Smooth muscle cell (in vitro differentiated cells): ENCODE results near the gene ATP6AP1. TPM values are rescaled to one million over a fixed set of nuclear protein-coding genes. Genes with fewer than 3 reads are reported as not detected.

Experiments used
- DNase-seq: peaks from one replicate; lab custom pipeline; 2025; ENCODE audit not compliant: unreplicated experiment; lab: John Stamatoyannopoulos, UW
- H2AFZ ChIP-seq: fragments of 200-600 bp; sonication (generic); 2 replicates; pipeline ENCODE4 v1.6.0; 2016; ENCODE audit warnings: antibody characterized with exemption, low read depth, mild to moderate bottlenecking
- H3F3A ChIP-seq: fragments of 200-600 bp; sonication (generic); 2 replicates; pipeline ENCODE4 v1.6.0; 2017; ENCODE audit warnings: antibody characterized with exemption, low read depth
- H3K27ac ChIP-seq: fragments of 200-600 bp; sonication (generic); 2 replicates; pipeline ENCODE4 v1.5.1; 2016; ENCODE audit warnings: low read depth, mild to moderate bottlenecking
- H3K27me3 ChIP-seq: fragments of 200-600 bp; sonication (generic); 2 replicates; pipeline ENCODE4 v1.6.1; 2016; ENCODE audit warnings: low read depth, mild to moderate bottlenecking
- H3K36me3 ChIP-seq: fragments of 200-600 bp; sonication (generic); 2 replicates; pipeline ENCODE4 v1.5.1; 2016; ENCODE audit warnings: low read depth
- H3K4me1 ChIP-seq: fragments of 200-600 bp; sonication (generic); 2 replicates; pipeline ENCODE4 v1.5.1; 2016; ENCODE audit warnings: low read depth
- H3K4me2 ChIP-seq: fragments of 200-600 bp; sonication (generic); 2 replicates; pipeline ENCODE4 v1.6.0; 2016; ENCODE audit warnings: mild to moderate bottlenecking
- H3K4me3 ChIP-seq: fragments of 200-600 bp; sonication (generic); 2 replicates; pipeline ENCODE4 v1.5.1; 2016; ENCODE audit warnings: mild to moderate bottlenecking
- H3K79me2 ChIP-seq: fragments of 200-600 bp; sonication (generic); 2 replicates; pipeline ENCODE4 v1.6.0; 2016; ENCODE audit warnings: low read depth, mild to moderate bottlenecking
- H3K9ac ChIP-seq: fragments of 200-600 bp; sonication (generic); 2 replicates; pipeline ENCODE4 v1.6.0; 2016; ENCODE audit warnings: low read depth
- H3K9me3 ChIP-seq: fragments of 200-600 bp; sonication (generic); replicated peaks from 2 replicates; pipeline ENCODE4 v1.5.1; 2016; ENCODE audit warnings: low read depth
- H4K20me1 ChIP-seq: fragments of 200-600 bp; sonication (generic); 2 replicates; pipeline ENCODE4 v1.6.0; 2016; ENCODE audit warnings: low read depth
- WGBS: methylation state at CpG from one replicate; pipeline ENCODE4 v1.1.7; 2016; ENCODE audit warnings: low lambda C conversion rate; 5-methylcytosine and 5-hydroxymethylcytosine counted together
- polyA plus RNA-seq: library from polyadenylated mRNA; unstranded; fragments of >200 nt; fragmentation: Nextera tagmentation; extraction: Ambion mirVana; gene quantifications from 2 replicates; pipeline ENCODE4 v1.2.1, GENCODE V29; 2016
- total RNA-seq: library from RNA; depleted of rRNA; stranded (reverse); fragments of >200 nt; gene quantifications from 2 replicates; pipeline ENCODE4 v1.2.3, GENCODE V29; 2014
- TF ChIP-seq, protein P1 (sequence below): fragments of 200-600 bp; sonication (generic); IDR thresholded peaks from 2 replicates; pipeline ENCODE4 v1.5.1; 2017; ENCODE audit warnings: borderline replicate concordance, mild to moderate bottlenecking, antibody characterized with exemption; ENCODE audit not compliant: insufficient read depth, poor library complexity, severe bottlenecking

The ATP6AP1 gene
- total and polyA plus RNA-seq, 2 experiments from 2014 or later = 104 to 193 TPM

DNA sequence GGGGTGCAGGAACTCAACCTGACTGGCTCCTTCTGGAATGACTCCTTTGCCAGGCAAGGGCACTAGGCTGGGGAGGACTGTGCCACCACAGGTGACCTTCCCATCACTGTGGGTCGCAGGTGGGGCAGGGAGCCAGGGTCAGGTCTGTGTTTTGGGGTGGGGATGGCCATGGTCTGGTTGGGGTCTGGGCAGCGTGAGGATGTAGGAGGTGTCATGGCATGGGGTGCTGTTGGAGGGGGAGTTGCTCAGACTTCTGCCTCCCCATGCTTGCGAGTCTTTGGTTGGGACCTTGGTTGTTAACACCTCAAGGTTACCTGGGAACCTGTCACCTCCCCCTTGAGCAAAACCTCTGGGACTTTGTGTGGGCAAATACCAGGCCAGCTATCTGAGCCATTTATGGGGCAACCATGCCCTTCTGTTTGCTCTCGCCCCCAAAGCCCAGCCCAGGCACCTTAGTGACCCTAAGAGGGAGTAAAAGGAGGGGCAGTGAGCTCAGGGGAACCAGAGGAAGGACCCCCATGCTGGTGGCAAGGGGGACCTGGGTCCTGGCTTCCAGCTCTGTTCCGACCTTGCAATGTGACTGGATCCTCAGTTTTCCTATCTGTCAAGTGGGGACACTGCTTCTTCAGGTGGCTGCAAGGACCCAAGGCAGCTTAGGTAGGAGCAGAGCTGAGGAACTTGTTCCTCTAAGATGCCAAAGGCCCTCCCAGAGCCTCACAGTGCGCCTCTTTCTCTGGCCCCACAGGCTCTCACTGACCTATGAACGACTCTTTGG lies 6.1 kb downstream of the ATP6AP1 start:
- 84% methylated on average over 7 of the region's 7 CpGs for WGBS
- no peaks in the 10 kb centered on the region for H3K36me3 ChIP-seq
- H2AFZ ChIP-seq = no peak overlapping the region
- peaks cover 4% of the 10 kb centered on the region for H3K4me1 ChIP-seq
- H3K79me2 ChIP-seq = peaks cover 28% of the 10 kb centered on the region
- no peak for DNase-seq
- no peak overlapping the region for H3K4me2 ChIP-seq
- no peak overlapping the region for H3K27ac ChIP-seq
- H3K27me3 ChIP-seq = no peaks in the 10 kb centered on the region
- H4K20me1 ChIP-seq = peaks cover 18% of the 10 kb centered on the region
- no peaks in the 10 kb centered on the region for H3K9me3 ChIP-seq
- H3K4me3 ChIP-seq = no peak overlapping the region
- TF ChIP-seq, protein P1, sequence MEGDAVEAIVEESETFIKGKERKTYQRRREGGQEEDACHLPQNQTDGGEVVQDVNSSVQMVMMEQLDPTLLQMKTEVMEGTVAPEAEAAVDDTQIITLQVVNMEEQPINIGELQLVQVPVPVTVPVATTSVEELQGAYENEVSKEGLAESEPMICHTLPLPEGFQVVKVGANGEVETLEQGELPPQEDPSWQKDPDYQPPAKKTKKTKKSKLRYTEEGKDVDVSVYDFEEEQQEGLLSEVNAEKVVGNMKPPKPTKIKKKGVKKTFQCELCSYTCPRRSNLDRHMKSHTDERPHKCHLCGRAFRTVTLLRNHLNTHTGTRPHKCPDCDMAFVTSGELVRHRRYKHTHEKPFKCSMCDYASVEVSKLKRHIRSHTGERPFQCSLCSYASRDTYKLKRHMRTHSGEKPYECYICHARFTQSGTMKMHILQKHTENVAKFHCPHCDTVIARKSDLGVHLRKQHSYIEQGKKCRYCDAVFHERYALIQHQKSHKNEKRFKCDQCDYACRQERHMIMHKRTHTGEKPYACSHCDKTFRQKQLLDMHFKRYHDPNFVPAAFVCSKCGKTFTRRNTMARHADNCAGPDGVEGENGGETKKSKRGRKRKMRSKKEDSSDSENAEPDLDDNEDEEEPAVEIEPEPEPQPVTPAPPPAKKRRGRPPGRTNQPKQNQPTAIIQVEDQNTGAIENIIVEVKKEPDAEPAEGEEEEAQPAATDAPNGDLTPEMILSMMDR = no peak
- H3K9ac ChIP-seq = no peak overlapping the region
- H3F3A ChIP-seq = no peaks in the 10 kb centered on the region

DNA sequence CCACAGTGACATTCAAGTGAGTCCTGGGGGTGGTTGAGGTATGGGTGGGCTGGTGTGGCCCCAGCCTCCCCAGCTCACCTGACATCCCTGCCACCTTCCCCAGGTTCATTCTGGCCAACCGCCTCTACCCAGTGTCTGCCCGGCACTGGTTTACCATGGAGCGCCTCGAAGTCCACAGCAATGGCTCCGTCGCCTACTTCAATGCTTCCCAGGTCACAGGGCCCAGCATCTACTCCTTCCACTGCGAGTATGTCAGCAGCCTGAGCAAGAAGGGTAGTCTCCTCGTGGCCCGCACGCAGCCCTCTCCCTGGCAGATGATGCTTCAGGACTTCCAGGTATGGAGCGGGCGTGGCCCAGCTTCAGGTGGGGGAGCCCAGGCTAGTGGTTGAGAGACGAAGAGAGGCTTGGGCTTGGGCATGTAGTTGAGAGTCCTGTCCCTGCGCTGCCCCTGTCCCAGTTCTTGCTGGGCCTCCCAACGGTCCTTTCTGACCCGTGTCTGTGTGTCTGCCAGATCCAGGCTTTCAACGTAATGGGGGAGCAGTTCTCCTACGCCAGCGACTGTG lies 6.8 kb downstream of the ATP6AP1 start:
- H3K4me1 ChIP-seq = peaks cover 4% of the 10 kb centered on the region
- no peak overlapping the region for H2AFZ ChIP-seq
- H3K27me3 ChIP-seq = no peaks in the 10 kb centered on the region
- TF ChIP-seq, protein P1 = no peak
- no peaks in the 10 kb centered on the region for H3F3A ChIP-seq
- H3K9me3 ChIP-seq = no peaks in the 10 kb centered on the region
- no peak overlapping the region for H3K4me2 ChIP-seq
- 92% methylated on average over 16 of the region's 19 CpGs for WGBS
- no peak for DNase-seq
- no peak overlapping the region for H3K9ac ChIP-seq
- H3K27ac ChIP-seq = no peak overlapping the region
- peaks cover 32% of the 10 kb centered on the region for H3K79me2 ChIP-seq
- H3K36me3 ChIP-seq = no peaks in the 10 kb centered on the region
- H3K4me3 ChIP-seq = no peak overlapping the region
- peaks cover 21% of the 10 kb centered on the region for H4K20me1 ChIP-seq

DNA sequence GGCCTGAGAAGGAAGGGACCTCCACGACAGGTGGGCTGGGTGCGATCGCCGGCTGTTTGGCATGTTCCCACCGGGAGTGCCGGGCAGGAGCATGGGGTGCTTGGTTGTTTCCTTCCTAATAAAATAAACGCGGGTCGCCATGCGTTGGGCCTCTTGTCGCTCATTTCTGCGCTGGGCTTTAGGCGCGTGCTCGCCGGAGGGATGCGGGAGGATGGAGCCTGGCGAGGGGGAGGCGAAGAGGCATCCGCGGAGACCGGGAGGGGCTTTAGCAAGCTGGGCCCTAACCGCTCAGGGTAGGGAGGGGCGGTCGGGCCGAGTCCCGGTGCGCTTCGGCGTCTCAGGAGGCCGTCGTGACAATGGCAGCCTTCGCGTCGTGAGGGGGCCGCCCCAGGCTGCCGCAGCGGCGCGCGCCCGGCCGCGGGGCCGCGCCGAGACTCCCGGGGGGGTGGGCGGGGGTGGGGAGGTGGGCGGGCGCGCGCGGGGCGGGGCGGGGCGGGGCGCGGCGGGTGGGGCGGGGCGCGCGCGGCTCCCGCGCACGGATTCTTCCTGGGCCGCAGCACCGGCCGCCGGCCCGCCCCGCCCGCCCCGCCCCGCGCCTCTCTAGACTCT lies 8.0 kb downstream of the ATP6AP1 start:
- H3K79me2 ChIP-seq = peaks cover 40% of the 10 kb centered on the region
- peak overlapping the region; percentile 84 for H3K4me2 ChIP-seq
- H4K20me1 ChIP-seq = peaks cover 26% of the 10 kb centered on the region
- H2AFZ ChIP-seq = no peak overlapping the region
- peaks cover 4% of the 10 kb centered on the region for H3K4me1 ChIP-seq
- H3K36me3 ChIP-seq = no peaks in the 10 kb centered on the region
- H3K27ac ChIP-seq = peak overlapping the region; percentile 82
- H3K9ac ChIP-seq = peak overlapping the region; percentile 85
- no peaks in the 10 kb centered on the region for H3K27me3 ChIP-seq
- H3F3A ChIP-seq = no peaks in the 10 kb centered on the region
- no peak for DNase-seq
- TF ChIP-seq, protein P1 = no peak
- H3K4me3 ChIP-seq = peak overlapping the region; percentile 56
- 50% methylated on average over 30 of the region's 78 CpGs for WGBS
- no peaks in the 10 kb centered on the region for H3K9me3 ChIP-seq
